B cell (primary cell): ENCODE measurements around the gene ARHGEF19. TPM values are rescaled to one million over a fixed set of nuclear protein-coding genes. Genes with fewer than 3 reads are reported as not detected.

Experiments used
- ATAC-seq: fragments of 200-7000 bp; cut with Tn5 transposase; one replicate; pipeline ENCODE4 v1.10.0; 2021; ENCODE audit warnings: low read depth, mild to moderate bottlenecking, moderate number of reproducible peaks, moderate library complexity
- CTCF ChIA-PET: fragments of 350-600 bp; sonication (Branson Sonifier 250); formaldehyde crosslinking; loops from one replicate; lab custom pipeline; 2021; ENCODE audit warnings: antibody characterized with exemption, inconsistent platforms; lab: Charles Lee
- POLR2A ChIA-PET: fragments of 350-600 bp; sonication (Branson Sonifier 250); formaldehyde crosslinking; loops from one replicate; lab custom pipeline; 2021; ENCODE audit warnings: antibody characterized with exemption; lab: Charles Lee
- DNase-seq: peaks from one replicate; pipeline ENCODE4 v3.0.0; 2013
- H2AFZ ChIP-seq: 2 replicates; pipeline ENCODE4 v1.6.1; 2012; ENCODE audit warnings: mild to moderate bottlenecking, low read depth, low read length; ENCODE audit not compliant: insufficient read depth, poor library complexity, severe bottlenecking
- H3K27ac ChIP-seq, 2 donors: 1 replicate in 1 of 2; 2 replicates in 1 of 2; pipeline ENCODE4 v1.5.1; 2012 to 2013; ENCODE audit warnings: low read length in 2 of 2, mild to moderate bottlenecking in 2 of 2, moderate library complexity in 1 of 2
- H3K27me3 ChIP-seq, 4 experiments: fragments of 200-600 bp in 1 of 4; sonication (generic) in 1 of 4; replicated peaks in 1 of 4; 1 replicate in 2 of 4; 2 replicates in 2 of 4; pipeline versions ENCODE4 v1.6.1 to v1.7.0; 2013 to 2016; ENCODE audit warnings: low read length in 3 of 4, mild to moderate bottlenecking in 2 of 4, mixed read lengths in 1 of 4, moderate library complexity in 1 of 4; ENCODE audit not compliant: insufficient read depth in 4 of 4, control insufficient read depth in 3 of 4; ENCODE audit errors: control extremely low read depth in 1 of 4
- H3K36me3 ChIP-seq, 2 experiments: replicated peaks in 1 of 2; 1 replicate in 1 of 2; 2 replicates in 1 of 2; pipeline versions ENCODE4 v1.6.1 to v1.7.1; 2013; ENCODE audit warnings: low read length in 1 of 2; ENCODE audit not compliant: insufficient read depth in 2 of 2, control insufficient read depth in 1 of 2; ENCODE audit errors: control extremely low read depth in 1 of 2, extremely low read depth in 1 of 2
- H3K4me1 ChIP-seq, 2 donors: fragments of 200-600 bp in 1 of 2; sonication (generic) in 1 of 2; 1 replicate in 1 of 2; 2 replicates in 1 of 2; pipeline versions ENCODE4 v1.5.1 to v1.6.1; 2013 to 2017; ENCODE audit warnings: low read length in 2 of 2; ENCODE audit not compliant: control insufficient read depth in 2 of 2, insufficient read depth in 2 of 2
- H3K4me2 ChIP-seq: replicated peaks from 2 replicates; pipeline ENCODE3; 2012; ENCODE audit warnings: mild to moderate bottlenecking, low read depth, low read length; ENCODE audit not compliant: poor library complexity, severe bottlenecking
- H3K4me3 ChIP-seq, 5 experiments: fragments of 200-600 bp in 1 of 5; sonication (generic) in 1 of 5; 1 replicate in 3 of 5; 2 replicates in 2 of 5; pipeline versions ENCODE4 v1.5.1 to v1.7.0; 2011 to 2016; ENCODE audit warnings: low read length in 4 of 5, mild to moderate bottlenecking in 4 of 5, low read depth in 2 of 5, control low read depth in 1 of 5, moderate library complexity in 1 of 5; ENCODE audit not compliant: insufficient read depth in 1 of 5; ENCODE audit errors: control extremely low read depth in 1 of 5, extremely low read depth in 1 of 5
- H3K79me2 ChIP-seq: fragments of 200-600 bp; sonication (generic); one replicate; pipeline ENCODE4 v1.6.0; 2016; ENCODE audit warnings: low read length; ENCODE audit not compliant: control insufficient read depth, insufficient read depth
- H3K9ac ChIP-seq: fragments of 200-600 bp; sonication (generic); 2 replicates; pipeline ENCODE4 v1.6.1; 2017; ENCODE audit warnings: mild to moderate bottlenecking, low read length, moderate library complexity
- H3K9me3 ChIP-seq, 3 donors: one replicate each; pipeline versions ENCODE4 v1.6.1 to v1.7.1; 2013; ENCODE audit warnings: low read length in 2 of 3; ENCODE audit not compliant: control insufficient read depth in 2 of 3, insufficient read depth in 1 of 3; ENCODE audit errors: control extremely low read depth in 1 of 3
- H4K20me1 ChIP-seq: 2 replicates; pipeline ENCODE4 v1.6.0; 2012; ENCODE audit warnings: mild to moderate bottlenecking, low read length; ENCODE audit not compliant: insufficient read depth, control insufficient read depth, poor library complexity, severe bottlenecking
- H3K27ac Mint-ChIP-seq: one replicate; pipeline ENCODE4 v1.8.0; 2021; ENCODE audit warnings: mixed read lengths
- H3K27me3 Mint-ChIP-seq: one replicate; pipeline ENCODE4 v1.8.0; 2021; ENCODE audit warnings: mixed read lengths
- H3K4me1 Mint-ChIP-seq: one replicate; pipeline ENCODE4 v1.8.0; 2021; ENCODE audit warnings: mixed read lengths
- H3K4me3 Mint-ChIP-seq: one replicate; pipeline ENCODE4 v1.8.0; 2021; ENCODE audit warnings: mixed read lengths
- H3K9me3 Mint-ChIP-seq: one replicate; pipeline ENCODE4 v1.8.0; 2022; ENCODE audit warnings: mixed read lengths; ENCODE audit not compliant: insufficient read depth
- CTCF ChIP-seq: fragments of 200-600 bp; IDR thresholded peaks from one replicate; pipeline ENCODE4 v1.8.0; 2022; ENCODE audit warnings: antibody characterized with exemption, mild to moderate bottlenecking
- EZH2 ChIP-seq: IDR thresholded peaks from 2 replicates; pipeline ENCODE4 v1.6.1; 2012; ENCODE audit warnings: borderline replicate concordance, low read depth, mild to moderate bottlenecking, moderate library complexity, low read length; ENCODE audit not compliant: insufficient read depth, poor library complexity, severe bottlenecking
- whole genome bisulfite sequencing: methylation state at CpG from one replicate; pipeline ENCODE4 v1.1.5; 2013; ENCODE audit warnings: missing lambda C conversion rate; ENCODE audit not compliant: insufficient coverage; 5-methylcytosine and 5-hydroxymethylcytosine counted together
- intact Hi-C: fragments of 100-400 bp; cut with micrococcal nuclease; formaldehyde crosslinking; loops from one replicate; pipeline ENCODE4 v1.10.0; 2022
- polyA minus RNA-seq: library from RNA; depleted of rRNA, polyadenylated mRNA; stranded (reverse); fragments of >200 nt; gene quantifications from 2 replicates; pipeline ENCODE4 v1.2.3, GENCODE V29; 2012
- polyA plus RNA-seq: library from polyadenylated mRNA; depleted of rRNA; stranded (reverse); fragments of >200 nt; gene quantifications from 2 replicates; pipeline ENCODE4 v1.2.3, GENCODE V29; 2012
- total RNA-seq, 2 donors: library from RNA; stranded (reverse); fragments of 120-200 nt in 1 of 2; gene quantifications; 1 replicate in 1 of 2; 2 replicates in 1 of 2; pipeline versions ENCODE4 v1.2.3 to v1.2.4, GENCODE V29; 2013 to 2022

The ARHGEF19 gene
- total RNA-seq (13.9 and 14.5 TPM in 2 replicates), polyA plus RNA-seq (15.3 and 20.9 TPM in 2 replicates), polyA minus RNA-seq (4.1 and 6.3 TPM in 2 replicates)
- total RNA-seq (2013): 2.6 TPM

- no peak within 1 kb of the TSS for H2AFZ ChIP-seq
- Mint-ChIP-seq H3K4me1 (peaks cover 16% of the 10 kb centered on the region), H3K4me3 (no peak within 1 kb of the TSS), H3K9me3 (no peaks in the 10 kb centered on the region), H3K27ac (no peak within 1 kb of the TSS), H3K27me3 (peaks cover 2% of the 10 kb centered on the region)
- H3K9me3 ChIP-seq: peaks cover 0 to 8% (median 0%) of the 10 kb centered on the region in 3 donors
- no peaks in the 10 kb centered on the region for H4K20me1 ChIP-seq
- H3K79me2 ChIP-seq: no peaks in the 10 kb centered on the region
- ATAC-seq (no peak), DNase-seq (no peak)
- H3K4me2 ChIP-seq: no peak within 1 kb of the TSS
- H3K27ac ChIP-seq: no peak within 1 kb of the TSS
- WGBS: 76% methylated on average over 13 of the region's 14 CpGs
- H3K36me3 ChIP-seq: no peaks in the 10 kb centered on the region
- no peak within 1 kb of the TSS for H3K9ac ChIP-seq
- H3K4me1 ChIP-seq: peaks cover 15 to 20% of the 10 kb centered on the region in 2 donors
- intact Hi-C loops: no loop called here
- POLR2A ChIA-PET: no interaction called here
- H3K27me3 ChIP-seq: peaks cover 0 to 3% (median 0%) of the 10 kb centered on the region in 4 experiments
- no peak within 1 kb of the TSS for H3K4me3 ChIP-seq
- CTCF ChIA-PET: interaction anchor here (0.8 to 1.4 kb wide), 3 partner anchors 23 to 151 kb away, joined by 3 to 5 read pairs (median 4); no protein-coding TSS in a partner anchor
- TF ChIP-seq EZH2 (no peak), CTCF (no peak)
These were observed at the start of gene ARHGEF19 for GRCh38 chr1:16212251-16212961. ARHGEF19 (minus strand) TSS chr1:16212652; CDS start chr1:16209054, 3,598 bp downstream.

GRCh38 chr1:16262067-16262466, 49.6 kb upstream of the ARHGEF19 start:
- ChIA-PET CTCF (interaction anchor here (1.9 kb wide), 1 partner anchor 18 kb away, joined by 4 read pairs; no protein-coding TSS in a partner anchor), POLR2A (no interaction called here)
- Histone ChIP-seq H3K36me3 (peaks cover 0 to 7% of the 10 kb centered on the region in 2 experiments), H3K9me3 (no peaks in the 10 kb centered on the region), H3K9ac (no peak overlapping the region), H4K20me1 (peaks cover 9% of the 10 kb centered on the region), H3K4me1 (no peaks in the 10 kb centered on the region), H3K4me3 (no peak overlapping the region), H3K4me2 (no peak overlapping the region), H3K79me2 (peaks cover 2% of the 10 kb centered on the region), H3K27me3 (no peaks in the 10 kb centered on the region), H2AFZ (no peak overlapping the region), H3K27ac (no peak overlapping the region)
- Mint-ChIP-seq H3K9me3 (no peaks in the 10 kb centered on the region), H3K4me3 (no peak overlapping the region), H3K27ac (no peak overlapping the region), H3K4me1 (no peaks in the 10 kb centered on the region), H3K27me3 (no peaks in the 10 kb centered on the region)
- intact Hi-C loops: no loop called here
- no peak for ATAC-seq
- no CpG with 5 or more reads among the region's 1 CpG for WGBS
- TF ChIP-seq EZH2 (no peak), CTCF (no peak)
- DNase-seq: no peak
